HEK293 (cell line): ENCODE data around the gene NPFFR2.

Experiments
- BCL11A ChIP-seq: fragments of 450-650 bp; formaldehyde crosslinking; IDR thresholded peaks from 2 replicates; pipeline ENCODE4 v1.5.1; 2016; ENCODE audit warnings: low read depth, missing biosample characterization, missing genetic modification characterization
- ELK4 ChIP-seq: IDR thresholded peaks from 2 replicates; pipeline ENCODE4 v1.6.1; 2011; ENCODE audit warnings: mild to moderate bottlenecking, low read depth, low read length, borderline replicate concordance
- HOXC10 ChIP-seq: sonication (generic); formaldehyde crosslinking; IDR thresholded peaks from 2 replicates; pipeline ENCODE4 v1.8.1; 2023; ENCODE audit warnings: mild to moderate bottlenecking, missing genetic modification reagents
- IKZF3 ChIP-seq: fragments of 450-650 bp; IDR thresholded peaks from 2 replicates; pipeline ENCODE4 v1.5.0; 2018; ENCODE audit warnings: missing biosample characterization, mild to moderate bottlenecking, missing genetic modification characterization, moderate library complexity
- KLF7 ChIP-seq: fragments of 450-650 bp; formaldehyde crosslinking; IDR thresholded peaks from 2 replicates; pipeline ENCODE4 v1.5.1; 2016; ENCODE audit warnings: missing biosample characterization, missing genetic modification characterization, borderline replicate concordance
- MYNN ChIP-seq: fragments of 450-650 bp; formaldehyde crosslinking; IDR thresholded peaks from 2 replicates; pipeline ENCODE4 v1.5.1; 2016; ENCODE audit warnings: missing biosample characterization, missing genetic modification characterization, borderline replicate concordance
- PATZ1 ChIP-seq: fragments of 450-650 bp; formaldehyde crosslinking; IDR thresholded peaks from 2 replicates; pipeline ENCODE4 v1.5.1; 2016; ENCODE audit warnings: missing biosample characterization, missing genetic modification characterization
- PBX3 ChIP-seq: sonication (generic); formaldehyde crosslinking; IDR thresholded peaks from 2 replicates; pipeline ENCODE4 v1.8.1; 2022; ENCODE audit warnings: mild to moderate bottlenecking, moderate library complexity, missing genetic modification reagents
- SP2 ChIP-seq: fragments of 450-650 bp; formaldehyde crosslinking; IDR thresholded peaks from 2 replicates; pipeline ENCODE4 v1.5.1; 2016; ENCODE audit warnings: missing biosample characterization, missing genetic modification characterization
- WT1 ChIP-seq: fragments of 450-650 bp; formaldehyde crosslinking; IDR thresholded peaks from 2 replicates; pipeline ENCODE4 v1.5.1; 2016; ENCODE audit warnings: missing biosample characterization, missing genetic modification characterization
- ZBTB11 ChIP-seq: fragments of 450-650 bp; formaldehyde crosslinking; conservative IDR thresholded peaks from 2 replicates; pipeline ENCODE4 v1.5.1; 2016; ENCODE audit warnings: low read depth, missing biosample characterization, missing genetic modification characterization
- ZBTB17 ChIP-seq: fragments of 450-650 bp; formaldehyde crosslinking; IDR thresholded peaks from 2 replicates; pipeline ENCODE4 v1.5.1; 2016; ENCODE audit warnings: missing biosample characterization, missing genetic modification characterization
- ZNF16 ChIP-seq: fragments of 450-650 bp; formaldehyde crosslinking; IDR thresholded peaks from 2 replicates; pipeline ENCODE4 v1.5.1; 2016; ENCODE audit warnings: low read depth, missing biosample characterization, missing genetic modification characterization
- ZNF335 ChIP-seq: fragments of 450-650 bp; formaldehyde crosslinking; conservative IDR thresholded peaks from 2 replicates; pipeline ENCODE4 v1.5.1; 2016; ENCODE audit warnings: missing biosample characterization, missing genetic modification characterization
- ZNF394 ChIP-seq: fragments of 450-650 bp; formaldehyde crosslinking; IDR thresholded peaks from 2 replicates; pipeline ENCODE4 v1.5.1; 2016; ENCODE audit warnings: missing biosample characterization, missing genetic modification characterization, mild to moderate bottlenecking, moderate library complexity, borderline replicate concordance
- ZNF398 ChIP-seq: fragments of 450-650 bp; formaldehyde crosslinking; IDR thresholded peaks from 2 replicates; pipeline ENCODE4 v1.5.1; 2017; ENCODE audit warnings: missing biosample characterization, missing genetic modification characterization
- ZNF416 ChIP-seq: fragments of 450-650 bp; formaldehyde crosslinking; IDR thresholded peaks from 2 replicates; pipeline ENCODE4 v1.5.1; 2016; ENCODE audit warnings: missing biosample characterization, missing genetic modification characterization
- ZNF549 ChIP-seq: fragments of 450-650 bp; IDR thresholded peaks from 2 replicates; pipeline ENCODE4 v1.5.1; 2018; ENCODE audit warnings: missing biosample characterization, missing genetic modification characterization, mild to moderate bottlenecking, inconsistent platforms, moderate library complexity
- ZNF660 ChIP-seq: fragments of 450-650 bp; IDR thresholded peaks from 2 replicates; pipeline ENCODE4 v1.5.1; 2018; ENCODE audit warnings: missing biosample characterization, mild to moderate bottlenecking, missing genetic modification characterization
- ZNF692 ChIP-seq: fragments of 450-650 bp; formaldehyde crosslinking; IDR thresholded peaks from 2 replicates; pipeline ENCODE4 v1.5.1; 2016; ENCODE audit warnings: missing biosample characterization, missing genetic modification characterization
- ZNF776 ChIP-seq: fragments of 450-650 bp; formaldehyde crosslinking; IDR thresholded peaks from 2 replicates; pipeline ENCODE4 v1.5.0; 2017; ENCODE audit warnings: missing biosample characterization, missing genetic modification characterization, borderline replicate concordance
- ZSCAN30 ChIP-seq: fragments of 450-650 bp; IDR thresholded peaks from 2 replicates; pipeline ENCODE4 v1.5.1; 2018; ENCODE audit warnings: missing biosample characterization, mild to moderate bottlenecking, missing genetic modification characterization, moderate library complexity
- ZXDB ChIP-seq: fragments of 450-650 bp; formaldehyde crosslinking; IDR thresholded peaks from 2 replicates; pipeline ENCODE4 v1.5.1; 2016; ENCODE audit warnings: missing biosample characterization, missing genetic modification characterization
- TF ChIP-seq, protein P1 (sequence below): fragments of 450-650 bp; formaldehyde crosslinking; IDR thresholded peaks from 2 replicates; pipeline ENCODE4 v1.5.1; 2016; ENCODE audit warnings: missing biosample characterization, missing genetic modification characterization

The NPFFR2 gene

DNA sequence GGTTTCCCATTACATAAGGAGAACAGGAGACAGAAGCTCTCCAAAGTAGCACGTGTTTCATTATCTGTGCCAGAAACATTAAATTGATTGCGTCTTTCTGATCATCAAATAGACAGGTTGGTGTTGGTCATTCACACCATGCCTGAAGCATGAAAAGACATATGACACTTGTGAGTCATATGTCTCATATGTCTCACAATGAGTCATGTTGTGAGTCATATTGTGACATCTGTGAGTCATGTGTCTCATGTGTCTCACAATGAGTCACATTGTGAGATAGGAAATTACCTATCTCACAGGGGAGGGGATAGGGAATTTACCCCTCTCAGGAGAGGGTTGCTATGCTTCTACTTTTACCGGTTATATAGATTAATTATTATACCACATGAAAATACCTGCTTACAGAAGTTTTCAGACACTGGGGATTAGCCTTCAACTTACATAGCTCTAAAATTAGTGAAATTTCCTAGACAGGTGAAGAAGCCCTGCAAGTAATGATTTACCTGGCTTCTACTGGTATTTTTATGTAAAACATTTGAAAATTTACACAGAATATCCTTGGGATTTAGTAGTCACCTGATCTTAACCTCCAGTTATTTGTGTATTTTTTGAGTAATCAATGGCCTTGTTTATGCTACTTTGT, 80.8 kb downstream of the NPFFR2 start (continued):
- peak; percentile 47; the same call in 1 of the 2 replicates for TF ChIP-seq ZNF549
- no peak for TF ChIP-seq PBX3 (CRISPR knock-in tag)
- no peak for TF ChIP-seq ELK4
- TF ChIP-seq, protein P1, sequence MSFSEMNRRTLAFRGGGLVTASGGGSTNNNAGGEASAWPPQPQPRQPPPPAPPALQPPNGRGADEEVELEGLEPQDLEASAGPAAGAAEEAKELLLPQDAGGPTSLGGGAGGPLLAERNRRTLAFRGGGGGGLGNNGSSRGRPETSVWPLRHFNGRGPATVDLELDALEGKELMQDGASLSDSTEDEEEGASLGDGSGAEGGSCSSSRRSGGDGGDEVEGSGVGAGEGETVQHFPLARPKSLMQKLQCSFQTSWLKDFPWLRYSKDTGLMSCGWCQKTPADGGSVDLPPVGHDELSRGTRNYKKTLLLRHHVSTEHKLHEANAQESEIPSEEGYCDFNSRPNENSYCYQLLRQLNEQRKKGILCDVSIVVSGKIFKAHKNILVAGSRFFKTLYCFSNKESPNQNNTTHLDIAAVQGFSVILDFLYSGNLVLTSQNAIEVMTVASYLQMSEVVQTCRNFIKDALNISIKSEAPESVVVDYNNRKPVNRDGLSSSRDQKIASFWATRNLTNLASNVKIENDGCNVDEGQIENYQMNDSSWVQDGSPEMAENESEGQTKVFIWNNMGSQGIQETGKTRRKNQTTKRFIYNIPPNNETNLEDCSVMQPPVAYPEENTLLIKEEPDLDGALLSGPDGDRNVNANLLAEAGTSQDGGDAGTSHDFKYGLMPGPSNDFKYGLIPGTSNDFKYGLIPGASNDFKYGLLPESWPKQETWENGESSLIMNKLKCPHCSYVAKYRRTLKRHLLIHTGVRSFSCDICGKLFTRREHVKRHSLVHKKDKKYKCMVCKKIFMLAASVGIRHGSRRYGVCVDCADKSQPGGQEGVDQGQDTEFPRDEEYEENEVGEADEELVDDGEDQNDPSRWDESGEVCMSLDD (tag by site-specific recombination) = peak; percentile 67
- 0 out of 2 replicates have a peak, but pooled peaks have one; percentile 32 for TF ChIP-seq ZSCAN30 (tag by site-specific recombination)
- TF ChIP-seq ZNF394 (tag by site-specific recombination) = peak; percentile 88
- TF ChIP-seq SP2 (tag by site-specific recombination) = peak; percentile 42; the same call in 1 of the 2 replicates
- TF ChIP-seq HOXC10 = no peak
- TF ChIP-seq IKZF3 = no peak
- TF ChIP-seq ZNF398 = peak; percentile 93
- peak; percentile 39; the same call in 1 of the 2 replicates for TF ChIP-seq ZBTB17 (tag by site-specific recombination)
- TF ChIP-seq ZNF416 (tag by site-specific recombination) = no peak
- TF ChIP-seq ZXDB (tag by site-specific recombination) = peak; percentile 70
- TF ChIP-seq ZNF335 (tag by site-specific recombination) = no peak; the same call in 1 of the 2 replicates
- peak; percentile 88 for TF ChIP-seq ZNF660 (tag by site-specific recombination)
- TF ChIP-seq KLF7 = no peak
- no peak for TF ChIP-seq ZNF16
- no peak for TF ChIP-seq ZNF776 (tag by site-specific recombination)
- no peak for TF ChIP-seq MYNN
- peak; percentile 90 for TF ChIP-seq ZNF692
- TF ChIP-seq PATZ1 (tag by site-specific recombination) = peak; percentile 50; the same call in 1 of the 2 replicates
- TF ChIP-seq WT1 (tag by site-specific recombination) = peak; percentile 66
- TF ChIP-seq ZBTB11 = no peak
- TF ChIP-seq BCL11A = peak; percentile 84
